OCI-LY1 (cell line): ENCODE data around the gene ARIH2.

Source experiments
- H2AFZ ChIP-seq: fragments of 200-600 bp; sonication (generic), shearing (Covaris generic); 2 replicates; pipeline ENCODE4 v1.6.0; 2014; ENCODE audit warnings: antibody characterized with exemption, mild to moderate bottlenecking, low read length
- H3F3A ChIP-seq: fragments of 200-600 bp; sonication (generic), shearing (Covaris generic); 2 replicates; pipeline ENCODE4 v1.6.0; 2014; ENCODE audit warnings: mild to moderate bottlenecking, antibody characterized with exemption, low read length, moderate library complexity; ENCODE audit not compliant: insufficient read depth
- H3K27ac ChIP-seq: fragments of 200-600 bp; sonication (generic); 2 replicates; pipeline ENCODE4 v1.5.1; 2014; ENCODE audit warnings: low read length, mixed run types, mild to moderate bottlenecking, low read depth; ENCODE audit not compliant: poor library complexity, severe bottlenecking
- H3K27me3 ChIP-seq: fragments of 200-600 bp; sonication (generic); 2 replicates; pipeline ENCODE4 v1.6.0; 2014; ENCODE audit warnings: antibody characterized with exemption, mild to moderate bottlenecking, low read length, moderate library complexity; ENCODE audit not compliant: insufficient read depth
- H3K36me3 ChIP-seq: fragments of 200-600 bp; sonication (generic); 2 replicates; pipeline ENCODE4 v1.6.1; 2014; ENCODE audit warnings: mild to moderate bottlenecking, antibody characterized with exemption, low read length, moderate library complexity, mixed read lengths; ENCODE audit not compliant: insufficient read depth
- H3K4me1 ChIP-seq: fragments of 200-600 bp; sonication (generic); 2 replicates; pipeline ENCODE4 v1.5.1; 2014; ENCODE audit warnings: mild to moderate bottlenecking, low read length, moderate library complexity; ENCODE audit not compliant: insufficient read depth, severe bottlenecking
- H3K4me2 ChIP-seq: fragments of 200-600 bp; sonication (generic), shearing (Covaris generic); 2 replicates; pipeline ENCODE4 v1.6.1; 2014; ENCODE audit warnings: low read length
- H3K4me3 ChIP-seq: fragments of 200-600 bp; sonication (generic); 2 replicates; pipeline ENCODE4 v1.5.1; 2014; ENCODE audit warnings: low read length, low read depth, mild to moderate bottlenecking, mixed read lengths; ENCODE audit not compliant: poor library complexity, severe bottlenecking
- H3K79me2 ChIP-seq: fragments of 200-600 bp; shearing (Covaris generic); 2 replicates; pipeline ENCODE4 v1.6.1; 2016; ENCODE audit warnings: mixed run types, low read length, mixed read lengths; ENCODE audit not compliant: insufficient read depth
- H3K9ac ChIP-seq: fragments of 200-600 bp; sonication (generic), shearing (Covaris generic); 2 replicates; pipeline ENCODE4 v1.6.1; 2014; ENCODE audit warnings: mild to moderate bottlenecking, low read length, mixed read lengths
- H3K9me2 ChIP-seq: fragments of 200-600 bp; sonication (generic), shearing (Covaris generic); 2 replicates; pipeline ENCODE4 v1.6.1; 2014; ENCODE audit warnings: low read depth, mild to moderate bottlenecking, low read length, mixed read lengths
- H3K9me3 ChIP-seq: fragments of 200-600 bp; shearing (Covaris generic); 2 replicates; pipeline ENCODE4 v1.6.1; 2014; ENCODE audit warnings: low read length, mixed read lengths
- H4K20me1 ChIP-seq: fragments of 200-600 bp; sonication (generic), shearing (Covaris generic); 2 replicates; pipeline ENCODE4 v1.6.0; 2016; ENCODE audit warnings: mild to moderate bottlenecking, low read length; ENCODE audit not compliant: insufficient read depth
- CTCF ChIP-seq: fragments of 200-600 bp; sonication (generic), shearing (Covaris generic); IDR thresholded peaks from 2 replicates; pipeline ENCODE4 v1.5.1; 2017; ENCODE audit warnings: mild to moderate bottlenecking, antibody characterized with exemption, low read length, moderate library complexity, mixed read lengths
- EZH2 ChIP-seq: fragments of 200-600 bp; sonication (generic), shearing (Covaris generic); IDR thresholded peaks from 2 replicates; pipeline ENCODE4 v1.8.0; 2017; ENCODE audit warnings: borderline replicate concordance, mixed run types, mild to moderate bottlenecking, antibody characterized with exemption, low read length, moderate library complexity, mixed read lengths

ARIH2 gene

DNA sequence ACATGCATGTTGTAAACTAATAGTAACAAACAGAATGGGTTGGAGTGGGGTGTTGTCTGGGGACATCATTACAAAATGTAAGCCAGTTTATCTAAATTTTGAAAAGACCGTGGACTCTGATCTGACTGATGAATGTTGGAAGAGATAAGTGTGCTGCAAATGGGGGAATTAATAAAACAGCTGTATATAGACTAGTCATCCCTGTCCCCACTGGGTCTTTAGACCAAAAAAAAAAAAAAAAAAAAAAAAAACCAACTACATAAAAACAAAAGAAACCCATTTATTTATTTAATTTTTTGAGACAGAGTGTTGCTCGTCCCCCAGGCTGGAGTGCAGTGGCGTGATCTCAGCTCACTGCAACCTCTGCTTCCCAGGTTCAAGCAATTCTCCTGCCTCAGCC lies 20.0 kb downstream of the ARIH2 start:
- no peak for TF ChIP-seq EZH2
- no peak for TF ChIP-seq CTCF
- Histone ChIP-seq H3K4me1 (peaks cover under 1% of the 10 kb centered on the region), H3F3A (no peaks in the 10 kb centered on the region), H4K20me1 (no peaks in the 10 kb centered on the region), H3K4me2 (no peak overlapping the region), H3K27me3 (no peaks in the 10 kb centered on the region), H2AFZ (no peak overlapping the region), H3K27ac (no peak overlapping the region), H3K4me3 (no peak overlapping the region), H3K79me2 (peaks cover 48% of the 10 kb centered on the region), H3K9ac (no peak overlapping the region), H3K9me2 (no peaks in the 10 kb centered on the region), H3K9me3 (no peaks in the 10 kb centered on the region), H3K36me3 (peaks cover 50% of the 10 kb centered on the region)

DNA sequence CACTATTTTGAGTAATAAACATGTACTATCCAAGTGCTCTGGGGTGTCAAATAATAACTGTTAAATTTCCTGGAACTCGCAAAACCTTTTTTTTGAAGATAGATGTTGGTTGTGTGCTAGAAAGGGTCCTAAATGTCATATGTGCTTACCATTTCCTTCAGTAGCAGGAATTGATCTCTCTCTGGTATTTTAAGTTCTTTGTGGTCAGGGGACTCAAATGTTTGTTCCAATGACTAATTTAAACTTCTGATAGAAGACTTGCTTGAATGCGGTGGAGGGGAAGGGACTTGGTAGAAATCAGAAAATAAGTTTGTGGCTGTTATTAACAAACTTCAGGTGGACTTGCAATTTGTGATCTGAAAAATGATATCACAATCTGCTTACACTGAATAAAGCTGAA lies 26.8 kb downstream of the ARIH2 start:
- Histone ChIP-seq H3K79me2 (peaks cover 20% of the 10 kb centered on the region), H3K27me3 (no peaks in the 10 kb centered on the region), H3K9ac (no peak overlapping the region), H3K4me2 (no peak overlapping the region), H3K36me3 (peaks cover 23% of the 10 kb centered on the region; the same call in 1 of the 2 replicates), H3K9me2 (no peaks in the 10 kb centered on the region), H3K27ac (peak overlapping the region; percentile 27), H2AFZ (no peak overlapping the region), H3K4me1 (peaks cover 9% of the 10 kb centered on the region), H3K4me3 (no peak overlapping the region), H3K9me3 (no peaks in the 10 kb centered on the region), H4K20me1 (no peaks in the 10 kb centered on the region), H3F3A (no peaks in the 10 kb centered on the region)
- TF ChIP-seq EZH2 = no peak
- no peak for TF ChIP-seq CTCF

DNA sequence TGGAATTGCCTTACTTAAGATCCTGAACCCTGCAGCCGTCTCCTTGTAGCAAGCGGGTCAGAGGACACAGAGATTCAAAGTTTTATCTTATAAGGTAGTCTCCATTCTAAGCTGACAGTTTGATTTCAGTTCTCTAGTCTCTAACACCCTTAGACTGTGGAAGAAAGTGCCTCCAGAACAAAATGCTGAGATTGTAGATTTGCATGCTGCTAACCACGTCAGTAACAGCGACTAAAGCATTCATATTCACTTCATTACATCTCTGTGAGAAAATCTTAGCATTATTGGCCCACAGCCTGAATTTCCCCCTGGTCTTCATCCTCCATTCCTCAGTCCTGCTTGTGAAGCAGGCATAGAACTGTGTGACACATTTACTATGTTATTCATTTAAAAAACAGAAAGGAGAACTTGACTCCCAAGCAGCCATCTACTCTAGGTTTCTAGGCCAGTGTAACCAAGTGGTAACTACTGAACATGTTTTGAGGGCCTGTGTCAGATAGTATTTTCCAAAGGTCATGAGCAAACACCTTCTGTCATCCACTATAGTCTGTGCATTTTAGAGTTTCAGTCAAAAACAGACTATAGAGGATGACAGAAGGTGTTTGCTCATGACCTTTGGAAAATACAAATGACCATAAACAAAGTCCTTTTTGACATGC lies 27.4 kb downstream of the ARIH2 start:
- Histone ChIP-seq H3K27ac (peak overlapping the region; percentile 27), H3K9me3 (no peaks in the 10 kb centered on the region), H3K4me1 (peaks cover 9% of the 10 kb centered on the region), H3K36me3 (peaks cover 23% of the 10 kb centered on the region; the same call in 1 of the 2 replicates), H2AFZ (no peak overlapping the region), H3K79me2 (peaks cover 25% of the 10 kb centered on the region), H4K20me1 (no peaks in the 10 kb centered on the region), H3K4me3 (no peak overlapping the region), H3K4me2 (no peak overlapping the region), H3K27me3 (no peaks in the 10 kb centered on the region), H3K9me2 (no peaks in the 10 kb centered on the region), H3K9ac (no peak overlapping the region), H3F3A (no peaks in the 10 kb centered on the region)
- TF ChIP-seq CTCF (no peak), EZH2 (no peak)
